Stimulated activated naive CD8-positive, alpha-beta T cell treated with anti-CD3 and anti-CD28 coated beads, Interleukin-15, amount 100 ng/mL, for 72 hours (primary cell): ENCODE results near the gene RHOA.
"Not testable (repeated sequence)": the region's sequence is repeated elsewhere in the genome, so short reads cannot be mapped to it uniquely, and the experiment has no call there.

Source experiments
- ATAC-seq: fragments of 150-1000 bp; cut with Tn5 transposase; 2 replicates; pipeline ENCODE4 v1.10.0; 2021; ENCODE audit warnings: mild to moderate bottlenecking, moderate library complexity
- DNase-seq, 2 donors: peaks; one replicate each; pipeline ENCODE4 v3.0.0; 2021 to 2022
- H3K27ac Mint-ChIP-seq, 2 donors: one replicate each; pipeline ENCODE4 v1.8.0; 2022; ENCODE audit warnings: mild to moderate bottlenecking in 2 of 2, mixed read lengths in 2 of 2, moderate library complexity in 2 of 2
- H3K27me3 Mint-ChIP-seq: one replicate; pipeline ENCODE4 v1.8.0; 2022; ENCODE audit warnings: mixed read lengths
- H3K4me1 Mint-ChIP-seq: one replicate; pipeline ENCODE4 v1.8.0; 2022; ENCODE audit warnings: mild to moderate bottlenecking, mixed read lengths
- H3K4me3 Mint-ChIP-seq, 2 donors: one replicate each; pipeline ENCODE4 v1.8.0; 2022; ENCODE audit warnings: mild to moderate bottlenecking in 2 of 2, mixed read lengths in 2 of 2, moderate library complexity in 1 of 2
- H3K9me3 Mint-ChIP-seq, 2 donors: one replicate each; pipeline ENCODE4 v1.8.0; 2022; ENCODE audit warnings: mixed read lengths in 2 of 2

Gene RHOA

GRCh38 chr3:49358217-49358883 is 53.4 kb downstream of the RHOA start, which contains the start of gene GPX1:
Gene GPX1 (minus strand): TSS chr3:49358353. CDS start chr3:49358278, 75 bp downstream.
- DNase-seq (peak; percentile 75 to 87), ATAC-seq (peak; percentile 90)
- H3K4me1 Mint-ChIP-seq: peaks cover 47% of the 10 kb centered on the region
- no peaks in the 10 kb centered on the region for H3K9me3 Mint-ChIP-seq
- H3K27me3 Mint-ChIP-seq: no peaks in the 10 kb centered on the region
- H3K4me3 Mint-ChIP-seq: peak within 1 kb of the TSS; percentile 91 to 92
- H3K27ac Mint-ChIP-seq: peak within 1 kb of the TSS; percentile 96 to 98

GRCh38 chr3:49357443-49358216 is 54.1 kb downstream of the RHOA start:
- H3K9me3 Mint-ChIP-seq, H3K27me3 Mint-ChIP-seq: not testable (repeated sequence)
- peak; percentile 47 to 59 for DNase-seq
- Mint-ChIP-seq H3K4me1 (peaks cover 46% of the 10 kb centered on the region), H3K27ac (peak overlapping the region; percentile 96 to 98), H3K4me3 (peak overlapping the region; percentile 91 to 92)
- ATAC-seq: peak; percentile 60

- Mint-ChIP-seq H3K4me1 (peaks cover 45% of the 10 kb centered on the region), H3K4me3 (peak overlapping the region; percentile 91 to 92), H3K27ac (peak overlapping the region; percentile 96 to 98)
- not testable (repeated sequence) for DNase-seq, H3K27me3 Mint-ChIP-seq, H3K9me3 Mint-ChIP-seq
- peak; percentile 27 for ATAC-seq
Observed at GRCh38 chr3:49357095-49357442, 54.7 kb downstream of the RHOA start.

- ATAC-seq: no peak
- no peaks in the 10 kb centered on the region for H3K27me3 Mint-ChIP-seq
- H3K4me1 Mint-ChIP-seq: peaks cover 28% of the 10 kb centered on the region
- no peak for DNase-seq
- H3K9me3 Mint-ChIP-seq: no peaks in the 10 kb centered on the region
- no peak overlapping the region for H3K4me3 Mint-ChIP-seq
- H3K27ac Mint-ChIP-seq: peak overlapping the region; percentile 19 to 45
Observed at GRCh38 chr3:49352890-49353421, 58.8 kb downstream of the RHOA start.

GRCh38 chr3:49352281-49352680 is 59.5 kb downstream of the RHOA start:
- no peak overlapping the region for H3K27ac Mint-ChIP-seq

GRCh38 chr3:49351521-49352011 is 60.2 kb downstream of the RHOA start:
- ATAC-seq (no peak), DNase-seq (no peak)
- H3K27ac Mint-ChIP-seq: no peak overlapping the region
- peaks cover 24% of the 10 kb centered on the region for H3K4me1 Mint-ChIP-seq
- no peak overlapping the region for H3K4me3 Mint-ChIP-seq
- H3K9me3 Mint-ChIP-seq: no peaks in the 10 kb centered on the region
- no peaks in the 10 kb centered on the region for H3K27me3 Mint-ChIP-seq

More at GRCh38 chr3:49352281-49352680, 59.5 kb downstream of the RHOA start:
- Mint-ChIP-seq H3K4me1 (peaks cover 28% of the 10 kb centered on the region), H3K4me3 (no peak overlapping the region), H3K27me3 (no peaks in the 10 kb centered on the region), H3K9me3 (no peaks in the 10 kb centered on the region)
- ATAC-seq (no peak), DNase-seq (no peak)

- Mint-ChIP-seq H3K27ac (no peak overlapping the region), H3K9me3 (no peaks in the 10 kb centered on the region), H3K4me3 (no peak overlapping the region), H3K27me3 (no peaks in the 10 kb centered on the region), H3K4me1 (peaks cover 21% of the 10 kb centered on the region)
- ATAC-seq: no peak
- DNase-seq: no peak
Observed at GRCh38 chr3:49349348-49350114, 62.2 kb downstream of the RHOA start.

- not testable (repeated sequence) for H3K9me3 Mint-ChIP-seq, H3K4me3 Mint-ChIP-seq, DNase-seq, H3K27me3 Mint-ChIP-seq, ATAC-seq
- Mint-ChIP-seq H3K27ac (peak overlapping the region in 1 of 2 donors; percentile 82), H3K4me1 (peaks cover 23% of the 10 kb centered on the region)
Observed at GRCh38 chr3:49348361-49348760, 63.4 kb downstream of the RHOA start.

- no peaks in the 10 kb centered on the region for H3K27me3 Mint-ChIP-seq
- H3K4me1 Mint-ChIP-seq: peaks cover 20% of the 10 kb centered on the region
- H3K27ac Mint-ChIP-seq: no peak overlapping the region
- H3K4me3 Mint-ChIP-seq: no peak overlapping the region
- peaks cover 0 to 2% of the 10 kb centered on the region in 2 donors for H3K9me3 Mint-ChIP-seq
- DNase-seq (no peak), ATAC-seq (no peak)
Observed at GRCh38 chr3:49346797-49347251, 65.0 kb downstream of the RHOA start.

- ATAC-seq (no peak), DNase-seq (no peak)
- no peak overlapping the region for H3K27ac Mint-ChIP-seq
- H3K4me1 Mint-ChIP-seq: peaks cover 52% of the 10 kb centered on the region
- H3K27me3 Mint-ChIP-seq: no peaks in the 10 kb centered on the region
- no peak overlapping the region for H3K4me3 Mint-ChIP-seq
- H3K9me3 Mint-ChIP-seq: peaks cover 0 to 5% of the 10 kb centered on the region in 2 donors
Observed at GRCh38 chr3:49343163-49343562, 68.6 kb downstream of the RHOA start.

GRCh38 chr3:49341996-49342395 is 69.8 kb downstream of the RHOA start:
- Mint-ChIP-seq H3K27ac (peak overlapping the region; percentile 48 to 79), H3K4me3 (peak overlapping the region; percentile 0 to 49), H3K9me3 (peaks cover 0 to 5% of the 10 kb centered on the region in 2 donors), H3K4me1 (peaks cover 56% of the 10 kb centered on the region), H3K27me3 (no peaks in the 10 kb centered on the region)
- no peak for DNase-seq
- no peak for ATAC-seq

- peaks cover 56% of the 10 kb centered on the region for H3K4me1 Mint-ChIP-seq
- H3K4me3 Mint-ChIP-seq: peak within 1 kb of the TSS; percentile 88 to 97
- H3K27me3 Mint-ChIP-seq: no peaks in the 10 kb centered on the region
- ATAC-seq: peak; percentile 95
- peak within 1 kb of the TSS; percentile 96 to 98 for H3K27ac Mint-ChIP-seq
- peaks cover 0 to 5% of the 10 kb centered on the region in 2 donors for H3K9me3 Mint-ChIP-seq
- peak; percentile 93 to 96 for DNase-seq
Observed at GRCh38 chr3:49339941-49340800, 71.6 kb downstream of the RHOA start, which contains the start of gene USP4. Gene USP4 (minus strand): TSS chr3:49340053. CDS start chr3:49340024, 29 bp downstream.

- H3K9me3 Mint-ChIP-seq: peaks cover 0 to 5% of the 10 kb centered on the region in 2 donors
- peaks cover 51% of the 10 kb centered on the region for H3K4me1 Mint-ChIP-seq
- peak overlapping the region; percentile 96 to 98 for H3K27ac Mint-ChIP-seq
- H3K4me3 Mint-ChIP-seq: peak overlapping the region; percentile 88 to 97
- DNase-seq (no peak), ATAC-seq (no peak)
- H3K27me3 Mint-ChIP-seq: no peaks in the 10 kb centered on the region
Observed at GRCh38 chr3:49339581-49339940, 72.2 kb downstream of the RHOA start.

GRCh38 chr3:49333916-49334633 is 77.7 kb downstream of the RHOA start:
- H3K27ac Mint-ChIP-seq: peak overlapping the region in 1 of 2 donors; percentile 63
- no peak for ATAC-seq
- peaks cover 31% of the 10 kb centered on the region for H3K4me1 Mint-ChIP-seq
- H3K27me3 Mint-ChIP-seq: no peaks in the 10 kb centered on the region
- H3K4me3 Mint-ChIP-seq: no peak overlapping the region
- H3K9me3 Mint-ChIP-seq: no peaks in the 10 kb centered on the region
- no peak for DNase-seq
